Renal pelvis (tissue), 4 donors: ENCODE data around the gene BEST2. TPM values are rescaled to one million over a fixed set of nuclear protein-coding genes. Genes with fewer than 3 reads are reported as not detected.
A peak's percentile ranks its signal among the peaks of the same experiment; 100 is the strongest.

ENCODE experiments used
- DNase-seq: peaks from one replicate; pipeline ENCODE4 v3.0.0-alpha.2; 2013
- polyA plus RNA-seq, 3 donors: library from polyadenylated mRNA; unstranded; fragments of 120-200 nt; gene quantifications; one replicate each; pipeline ENCODE4 v1.2.1, GENCODE V29; 2013; ENCODE audit not compliant: insufficient read length in 3 of 3

BEST2 gene
- polyA plus RNA-seq, 3 donors = 0.15 TPM; not detected in 2

- no peak for DNase-seq
Measured at GRCh38 chr19:12799742-12800465, 48.3 kb downstream of the BEST2 start.

GRCh38 chr19:12800466-12800770, 48.8 kb downstream of the BEST2 start:
- no peak for DNase-seq

GRCh38 chr19:12800923-12801465, 49.4 kb downstream of the BEST2 start:
- no peak for DNase-seq

GRCh38 chr19:12801466-12802266, 50.1 kb downstream of the BEST2 start, which contains the start of the genes PRDX2 and THSD8:
Gene PRDX2, minus strand, starts transcription at chr19:12801800. Its CDS starts 539 bp downstream, at chr19:12801261.
Gene THSD8, plus strand, starts transcription at chr19:12802069. Its CDS starts 3 bp downstream, at chr19:12802072.
- no peak for DNase-seq

GRCh38 chr19:12802267-12803106, 50.9 kb downstream of the BEST2 start:
- DNase-seq = no peak

GRCh38 chr19:12804051-12804450, 52.5 kb downstream of the BEST2 start:
- no peak for DNase-seq

GRCh38 chr19:12806242-12807081, 54.9 kb downstream of the BEST2 start, which contains the start of gene RNASEH2A:
Gene RNASEH2A, plus strand, starts transcription at chr19:12806584. Its CDS starts 90 bp downstream, at chr19:12806674.
- DNase-seq = peak; percentile 92

Other genes with a start within 250 kb of the BEST2 start
- gene ZNF564, start 200.3 kb upstream of the BEST2 start, polyA plus RNA-seq = 10 to 100 TPM; 12.0 to 13.6 (median 12.7) TPM
- gene ZNF490, start 141.0 kb upstream of the BEST2 start, polyA plus RNA-seq = 1 to 10 TPM; 4.2 to 5.8 (median 5.6) TPM
- 10 to 100 TPM; 14.8 to 26.2 (median 22.0) TPM for gene ZNF791, start 140.9 kb upstream of the BEST2 start, polyA plus RNA-seq
- 10 to 100 TPM; 31.3 to 41.3 (median 37.8) TPM for gene MAN2B1, start 85.0 kb upstream of the BEST2 start, polyA plus RNA-seq
- gene WDR83, start 85.0 kb upstream of the BEST2 start, polyA plus RNA-seq = 10 to 100 TPM; 19.7 to 27.9 (median 27.8) TPM
- gene DHPS, start 69.9 kb upstream of the BEST2 start, polyA plus RNA-seq = 10 to 100 TPM; 83.0 to 91.7 (median 87.7) TPM
- gene GNG14, start 63.8 kb upstream of the BEST2 start, polyA plus RNA-seq = under 1 TPM in 2 of 3 donors, not detected in 1; 0.28 to 0.68 TPM
- 10 to 100 TPM; 16.6 to 18.9 (median 18.3) TPM for gene FBXW9, start 55.2 kb upstream of the BEST2 start, polyA plus RNA-seq
- 10 to 100 TPM; 73.6 to 96.4 (median 81.7) TPM for gene TNPO2, start 27.9 kb upstream of the BEST2 start, polyA plus RNA-seq
- 100 to 1,000 TPM; 172 to 217 (median 201) TPM for gene TRIR, start 17.1 kb upstream of the BEST2 start, polyA plus RNA-seq
- 10 to 100 TPM; 86.8 to 98.0 (median 91.7) TPM for gene GET3, start 14.3 kb upstream of the BEST2 start, polyA plus RNA-seq
- 10 to 100 TPM; 48.8 to 89.5 (median 81.1) TPM for gene HOOK2, start 23.8 kb downstream of the BEST2 start, polyA plus RNA-seq
- 10 to 100 TPM; 19.6 to 28.7 (median 20.5) TPM for gene JUNB, start 39.7 kb downstream of the BEST2 start, polyA plus RNA-seq
- gene PRDX2, start 50.0 kb downstream of the BEST2 start, polyA plus RNA-seq = 100 to 1,000 TPM; 303 to 365 (median 345) TPM
- 1 to 10 TPM; 4.4 to 5.8 (median 5.8) TPM for gene THSD8, start 50.3 kb downstream of the BEST2 start, polyA plus RNA-seq
- 10 to 100 TPM; 28.8 to 48.4 (median 46.0) TPM for gene RNASEH2A, start 54.8 kb downstream of the BEST2 start, polyA plus RNA-seq
- gene RTBDN, start 82.8 kb downstream of the BEST2 start, polyA plus RNA-seq = not detected
- gene MAST1, start 86.7 kb downstream of the BEST2 start, polyA plus RNA-seq = 1 to 10 TPM; 1.1 to 1.4 (median 1.3) TPM
- 10 to 100 TPM in 1 of 3 donors, 1 to 10 TPM in 2; 8.1 to 11.1 (median 9.1) TPM for gene DNASE2, start 129.7 kb downstream of the BEST2 start, polyA plus RNA-seq
- under 1 TPM; 0.20 to 0.46 (median 0.45) TPM for gene KLF1, start 135.4 kb downstream of the BEST2 start, polyA plus RNA-seq
- 10 to 100 TPM; 33.9 to 42.9 (median 36.7) TPM for gene GCDH, start 139.4 kb downstream of the BEST2 start, polyA plus RNA-seq
- gene SYCE2, start 167.5 kb downstream of the BEST2 start, polyA plus RNA-seq = 1 to 10 TPM; 2.4 to 6.2 (median 5.5) TPM
- 10 to 100 TPM; 54.6 to 65.4 (median 62.1) TPM for gene FARSA, start 181.9 kb downstream of the BEST2 start, polyA plus RNA-seq
- 1,000 to 10,000 TPM in 1 of 3 donors, 100 to 1,000 TPM in 2; 860 to 1,005 (median 871) TPM for gene CALR, start 186.8 kb downstream of the BEST2 start, polyA plus RNA-seq
- 10 to 100 TPM; 81.0 to 92.7 (median 89.6) TPM for gene RAD23A, start 194.1 kb downstream of the BEST2 start, polyA plus RNA-seq
- gene GADD45GIP1, start 205.4 kb downstream of the BEST2 start, polyA plus RNA-seq = 10 to 100 TPM; 36.2 to 54.7 (median 42.6) TPM
- under 1 TPM; 0.06 to 0.22 (median 0.19) TPM for gene DAND5, start 217.8 kb downstream of the BEST2 start, polyA plus RNA-seq
- gene NFIX, start 243.7 kb downstream of the BEST2 start, polyA plus RNA-seq = 10 to 100 TPM; 14.8 to 19.2 (median 14.9) TPM